NB4 (cell line): ENCODE data around the gene KRTAP5-8.
A peak's percentile ranks its signal among the peaks of the same experiment; 100 is the strongest.
"Not testable (repeated sequence)": the region's sequence is repeated elsewhere in the genome, so short reads cannot be mapped to it uniquely, and the experiment has no call there.

Experiments
- DNase-seq: peaks from one replicate; pipeline ENCODE4 v3.0.0; 2010; ENCODE audit warnings: low read depth
- H3K4me3 ChIP-seq: one replicate; pipeline ENCODE4 v1.5.1; 2011; ENCODE audit warnings: mild to moderate bottlenecking, low read depth, low read length, moderate library complexity
- MYC ChIP-seq: IDR thresholded peaks from 2 replicates; pipeline ENCODE4 v1.6.1; 2011; ENCODE audit warnings: low read depth, low read length
- POLR2A ChIP-seq: IDR thresholded peaks from 2 replicates; pipeline ENCODE4 v1.6.1; 2011; ENCODE audit warnings: mild to moderate bottlenecking; ENCODE audit not compliant: insufficient read length; ENCODE audit errors: extremely low read depth
- TF ChIP-seq, protein P1 (sequence below): IDR thresholded peaks from one replicate; pipeline ENCODE4 v1.5.1; 2012; ENCODE audit warnings: low read depth, low read length
- TF ChIP-seq, protein P2 (sequence below): IDR thresholded peaks from 2 replicates; pipeline ENCODE4 v1.6.1; 2011; ENCODE audit warnings: low read depth, low read length

KRTAP5-8 gene

DNA sequence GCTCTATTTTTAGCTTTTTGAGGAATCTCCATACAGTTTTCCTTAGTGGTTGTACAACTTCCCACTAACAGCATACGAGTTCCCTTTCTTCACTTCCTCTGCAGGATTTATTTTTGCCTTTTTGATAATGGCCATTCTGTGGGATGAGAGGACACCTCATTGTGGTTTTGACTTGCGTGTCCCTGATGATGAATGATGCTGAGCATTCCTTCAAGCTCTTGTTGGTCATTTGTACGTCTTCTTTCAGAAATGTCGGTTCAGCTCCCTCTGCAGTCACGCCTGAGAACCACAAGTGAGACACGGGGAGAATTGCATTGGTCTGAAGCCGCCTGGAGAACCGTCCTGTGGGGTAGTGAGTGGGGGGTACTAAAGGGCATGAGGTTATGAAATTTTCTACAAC lies 25.6 kb downstream of the KRTAP5-8 start:
- TF ChIP-seq, protein P1, sequence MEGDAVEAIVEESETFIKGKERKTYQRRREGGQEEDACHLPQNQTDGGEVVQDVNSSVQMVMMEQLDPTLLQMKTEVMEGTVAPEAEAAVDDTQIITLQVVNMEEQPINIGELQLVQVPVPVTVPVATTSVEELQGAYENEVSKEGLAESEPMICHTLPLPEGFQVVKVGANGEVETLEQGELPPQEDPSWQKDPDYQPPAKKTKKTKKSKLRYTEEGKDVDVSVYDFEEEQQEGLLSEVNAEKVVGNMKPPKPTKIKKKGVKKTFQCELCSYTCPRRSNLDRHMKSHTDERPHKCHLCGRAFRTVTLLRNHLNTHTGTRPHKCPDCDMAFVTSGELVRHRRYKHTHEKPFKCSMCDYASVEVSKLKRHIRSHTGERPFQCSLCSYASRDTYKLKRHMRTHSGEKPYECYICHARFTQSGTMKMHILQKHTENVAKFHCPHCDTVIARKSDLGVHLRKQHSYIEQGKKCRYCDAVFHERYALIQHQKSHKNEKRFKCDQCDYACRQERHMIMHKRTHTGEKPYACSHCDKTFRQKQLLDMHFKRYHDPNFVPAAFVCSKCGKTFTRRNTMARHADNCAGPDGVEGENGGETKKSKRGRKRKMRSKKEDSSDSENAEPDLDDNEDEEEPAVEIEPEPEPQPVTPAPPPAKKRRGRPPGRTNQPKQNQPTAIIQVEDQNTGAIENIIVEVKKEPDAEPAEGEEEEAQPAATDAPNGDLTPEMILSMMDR, result peak; percentile 59
- TF ChIP-seq, protein P2, sequence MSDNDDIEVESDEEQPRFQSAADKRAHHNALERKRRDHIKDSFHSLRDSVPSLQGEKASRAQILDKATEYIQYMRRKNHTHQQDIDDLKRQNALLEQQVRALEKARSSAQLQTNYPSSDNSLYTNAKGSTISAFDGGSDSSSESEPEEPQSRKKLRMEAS, result no peak
- peak; percentile 68 for DNase-seq

DNA sequence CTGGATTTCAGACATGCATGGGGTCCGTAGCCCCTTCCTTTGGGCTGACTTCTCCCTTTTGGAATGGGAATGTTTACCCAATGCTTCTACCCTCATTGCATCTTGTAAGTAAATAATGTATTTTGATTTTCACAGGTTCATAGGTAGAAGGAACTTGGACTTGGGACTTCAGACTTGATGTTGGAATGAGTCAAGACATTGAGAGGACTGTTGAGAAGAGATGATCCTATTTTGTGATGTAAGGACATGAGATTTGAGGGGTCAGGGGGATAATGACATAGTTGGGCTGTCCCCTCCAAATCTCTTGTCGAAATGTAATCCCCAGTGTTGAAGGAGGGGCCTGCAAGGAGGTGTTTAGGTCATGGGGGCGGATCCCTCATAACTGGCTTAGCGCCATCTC lies 26.6 kb downstream of the KRTAP5-8 start:
- DNase-seq, result no peak
- no peak overlapping the region for H3K4me3 ChIP-seq
- no peak for TF ChIP-seq POLR2A
- TF ChIP-seq MYC, result no peak
- TF ChIP-seq, protein P2, result no peak

More for the DNA sequence above, 25.6 kb downstream of the KRTAP5-8 start:
- no peak overlapping the region for H3K4me3 ChIP-seq

DNA sequence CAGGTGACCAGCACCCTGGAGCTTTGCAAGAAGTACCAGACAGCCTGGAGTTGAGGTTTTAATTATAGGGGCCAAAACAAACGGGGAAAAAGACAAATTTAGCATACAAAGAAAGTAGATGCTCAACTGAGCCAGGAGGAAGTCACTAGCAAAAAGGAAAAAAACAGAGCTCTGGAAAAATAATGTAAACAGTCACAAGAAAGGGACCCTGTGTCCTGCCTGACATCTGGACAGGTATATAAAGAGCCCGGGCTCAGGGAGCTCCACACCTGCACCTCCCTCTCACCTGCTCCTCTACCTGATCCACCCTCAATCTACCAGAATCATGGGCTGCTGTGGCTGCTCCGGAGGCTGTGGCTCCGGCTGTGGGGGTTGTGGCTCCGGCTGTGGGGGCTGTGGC lies 27.4 kb downstream of the KRTAP5-8 start, which contains the start of gene KRTAP5-10:
TSS of gene KRTAP5-10 (plus strand) at position 301 of the 400 bp plus-strand sequence. CDS start at position 326, 25 bp downstream.
- no peak for DNase-seq
- no peak for TF ChIP-seq POLR2A
- TF ChIP-seq MYC, result no peak
- TF ChIP-seq, protein P2, result no peak
- TF ChIP-seq, protein P1, result no peak
- no peak within 1 kb of the TSS for H3K4me3 ChIP-seq

DNA sequence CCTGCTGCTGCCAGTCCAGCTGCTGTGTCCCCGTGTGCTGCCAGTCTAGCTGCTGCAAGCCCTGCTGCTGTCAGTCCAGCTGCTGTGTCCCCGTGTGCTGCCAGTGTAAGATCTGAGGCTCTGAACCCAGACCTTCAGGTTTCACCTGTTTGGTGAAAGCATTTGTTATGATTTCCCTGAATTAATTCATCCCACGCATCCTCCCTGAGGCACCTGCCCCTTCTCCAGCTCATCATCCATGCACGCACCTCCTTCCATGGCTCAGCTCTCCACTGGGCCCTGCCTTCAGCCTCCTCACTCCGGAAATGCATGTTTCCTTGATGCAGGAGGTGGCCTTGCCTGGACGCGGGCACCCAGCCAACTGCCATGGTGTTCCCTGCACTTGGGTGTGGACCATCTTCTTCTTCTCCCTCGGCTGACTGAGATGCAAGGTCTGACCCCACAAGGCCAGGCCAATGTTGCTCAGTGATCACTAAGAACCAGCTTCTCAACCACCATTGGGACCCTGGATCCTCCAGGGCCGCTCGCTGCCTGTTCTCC lies 28.3 kb downstream of the KRTAP5-8 start:
- no peak for DNase-seq
- no peak overlapping the region for H3K4me3 ChIP-seq
- TF ChIP-seq, protein P2, result no peak
- TF ChIP-seq, protein P1, result no peak
- TF ChIP-seq MYC (no peak), POLR2A (no peak)

DNA sequence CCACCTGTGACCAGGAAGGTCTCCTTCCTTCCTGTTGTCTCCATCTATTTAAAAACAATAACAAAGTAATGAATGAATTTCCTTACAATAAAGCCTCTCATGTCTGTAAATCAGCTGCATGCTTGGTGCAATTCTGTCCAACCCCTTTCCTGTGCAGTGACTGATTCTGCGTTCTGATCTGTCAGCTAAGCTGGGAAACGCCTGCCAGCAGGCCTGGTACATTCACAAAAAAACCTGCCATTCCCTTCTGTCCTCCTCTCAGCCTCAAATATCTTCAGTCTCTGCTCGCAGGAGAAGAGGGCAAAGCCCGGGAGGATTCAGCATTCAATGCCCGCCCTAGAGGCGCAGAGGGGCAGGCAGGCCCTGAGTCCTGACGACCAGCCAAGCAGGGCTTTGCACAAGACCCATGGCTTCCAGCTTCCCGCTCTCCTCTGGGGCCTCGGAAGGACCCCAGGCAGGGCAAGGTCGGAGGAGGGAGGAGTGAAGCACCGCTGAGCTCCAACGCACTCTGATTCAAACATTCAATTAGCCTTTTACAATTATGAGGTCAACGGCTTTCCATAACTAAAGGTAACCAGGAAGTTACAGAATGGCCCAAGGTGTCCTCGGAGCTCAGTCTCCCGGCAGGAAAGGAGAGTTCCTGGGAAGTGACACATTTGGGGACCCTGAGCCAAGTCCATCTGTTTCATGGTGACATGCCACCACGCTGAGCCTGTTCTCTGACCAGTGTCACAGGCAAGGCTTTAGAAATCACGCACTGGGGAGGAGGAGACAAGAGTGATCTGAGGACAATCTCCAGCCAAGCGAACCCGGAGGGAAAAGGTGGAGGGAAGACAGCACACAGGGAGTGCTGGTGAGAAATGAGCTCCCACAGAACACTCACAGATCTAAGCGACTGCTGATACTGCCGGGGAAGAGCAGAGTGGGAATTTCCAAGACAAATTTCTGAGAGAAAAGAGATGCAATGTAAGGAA lies 29.1 kb downstream of the KRTAP5-8 start:
- H3K4me3 ChIP-seq, DNase-seq: not testable (repeated sequence)

DNA sequence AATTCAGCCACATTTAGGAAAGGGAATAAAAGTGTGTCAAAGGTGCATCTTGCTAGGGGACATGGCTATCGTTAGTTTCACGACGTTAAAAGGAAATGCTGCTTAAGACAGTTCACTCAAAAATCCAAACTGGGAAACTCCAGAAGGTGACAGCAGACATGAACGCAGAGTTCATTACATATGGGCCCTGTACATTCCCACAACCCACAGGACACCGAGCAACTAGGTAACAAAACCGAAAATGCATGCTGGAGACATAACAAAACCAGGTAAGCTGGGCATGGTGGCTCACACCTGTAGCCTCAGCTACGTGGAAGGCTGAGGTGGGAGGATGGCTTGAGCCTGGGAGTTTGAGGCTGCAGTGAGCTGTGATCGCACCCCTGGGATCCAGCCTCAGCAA lies 29.8 kb downstream of the KRTAP5-8 start:
- not testable (repeated sequence) for H3K4me3 ChIP-seq

DNA sequence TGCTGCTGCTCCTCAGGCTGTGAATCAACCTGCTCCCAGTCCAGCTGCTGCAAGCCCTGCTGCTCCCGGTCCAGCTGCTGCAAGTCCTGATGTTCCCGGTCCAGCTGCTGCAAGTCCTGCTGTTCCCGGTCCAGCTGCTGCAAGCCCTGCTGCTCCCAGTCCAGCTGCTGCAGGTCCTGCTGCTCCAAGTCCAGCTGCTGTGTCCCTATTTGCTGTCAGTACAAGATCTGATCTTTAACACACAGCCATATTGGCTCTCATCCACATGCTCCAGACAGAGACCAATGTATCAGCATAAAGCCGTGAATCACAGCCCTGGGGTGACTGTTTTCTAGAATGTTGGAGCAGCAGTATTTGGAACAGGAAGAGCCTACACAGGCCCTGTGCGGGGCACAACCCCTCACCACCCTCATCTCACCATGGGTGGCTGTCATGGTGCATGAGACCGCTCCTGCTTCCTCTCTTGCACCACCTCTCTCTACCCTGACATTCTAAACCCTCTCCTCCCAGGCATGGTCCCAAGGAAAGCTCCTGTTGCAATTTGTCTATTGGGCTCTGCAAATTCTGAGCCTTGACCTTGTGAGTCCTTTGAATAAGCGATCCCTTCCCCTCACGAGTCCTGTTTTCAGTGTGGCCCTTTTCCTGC lies 31.0 kb downstream of the KRTAP5-8 start:
- DNase-seq, result no peak

More for the DNA sequence above, 29.8 kb downstream of the KRTAP5-8 start:
- DNase-seq, result not testable (repeated sequence)

DNA sequence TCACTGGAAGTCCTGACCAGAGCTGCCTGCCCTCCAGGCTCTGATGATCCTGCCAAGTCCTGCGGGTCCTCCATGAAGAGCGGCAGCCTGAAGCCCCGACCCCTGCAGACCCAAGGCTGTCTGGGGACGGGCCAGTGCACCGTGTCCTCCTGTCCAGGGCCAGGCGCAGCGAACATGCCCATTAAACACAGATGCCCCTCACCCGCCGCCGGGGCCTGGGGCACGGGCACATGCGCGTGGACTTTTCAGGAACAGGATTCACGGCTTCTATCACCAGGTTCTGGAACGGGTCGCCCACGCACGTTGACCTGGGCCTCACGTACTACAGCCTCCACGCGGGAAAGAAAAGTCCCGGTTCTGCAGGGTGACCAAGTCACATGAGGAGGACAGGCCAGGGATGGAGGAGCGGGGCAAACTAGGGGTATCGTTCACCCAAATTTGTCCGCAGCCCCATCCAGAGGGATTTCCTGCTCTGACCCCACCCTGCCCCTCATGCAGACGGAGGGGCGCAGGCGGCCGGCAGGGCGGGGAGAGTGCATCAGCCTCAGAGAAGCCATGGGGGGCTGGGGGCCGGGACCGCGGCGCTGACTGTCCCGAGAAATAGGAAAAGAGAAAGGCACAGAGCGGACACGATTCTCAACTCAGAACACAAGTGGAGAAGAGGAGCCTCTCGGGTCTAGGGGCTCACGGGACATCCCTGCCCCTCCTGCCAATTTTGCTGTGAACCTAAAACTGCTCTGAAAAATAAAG lies 33.5 kb downstream of the KRTAP5-8 start:
- not testable (repeated sequence) for H3K4me3 ChIP-seq, DNase-seq

More for the DNA sequence above, 31.0 kb downstream of the KRTAP5-8 start:
- H3K4me3 ChIP-seq, result no peak overlapping the region
- TF ChIP-seq, protein P2, result no peak
- TF ChIP-seq POLR2A (no peak), MYC (no peak)
- TF ChIP-seq, protein P1, result no peak
